HCT116 (cell line): ENCODE measurements around the gene TBC1D2B. TPM values are rescaled to one million over a fixed set of nuclear protein-coding genes. Genes with fewer than 3 reads are reported as not detected.

Source experiments
- ATAC-seq: fragments of 200-7000 bp; cut with Tn5 transposase; 2 replicates; pipeline ENCODE4 v1.9.1; 2020; ENCODE audit warnings: mild to moderate bottlenecking, moderate library complexity
- BruUV-seq: library from RNA; stranded (reverse); fragments of 400-500 nt; replicated peaks from 2 replicates; lab custom pipeline; 2021; lab: Mats Ljungman, UMichigan
- CTCF ChIA-PET: fragments of 300-600 bp; sonication (Branson Sonifier 250); formaldehyde crosslinking; loops from one replicate; lab custom pipeline; 2021; ENCODE audit warnings: antibody characterized with exemption; lab: Charles Lee
- POLR2A ChIA-PET: fragments of 300-600, 350-600 bp; sonication (Branson Sonifier 250); formaldehyde crosslinking; loops from one replicate; lab custom pipeline; 2021; ENCODE audit warnings: antibody characterized with exemption; lab: Charles Lee
- RAD21 ChIA-PET, 2 experiments: fragments of 300-600 bp; sonication (Branson Sonifier 250); formaldehyde crosslinking; loops; one replicate each; lab custom pipeline; 2023; ENCODE audit warnings: low total read pairs in 2 of 2; ENCODE audit not compliant: uncharacterized antibody in 2 of 2, unreplicated experiment in 2 of 2, low non-redundant PET in 1 of 2; lab: Charles Lee
- DNase-seq: peaks from one replicate; pipeline ENCODE4 v3.0.0-alpha.2; 2010; ENCODE audit warnings: low read depth, low spot score
- H2AFZ ChIP-seq: fragments of 200-600 bp; shearing (Covaris generic), sonication (generic); 2 replicates; pipeline ENCODE4 v1.6.1; 2017; ENCODE audit warnings: low read depth, mixed run types, mixed read lengths, antibody characterized with exemption, low read length; ENCODE audit not compliant: poor library complexity, severe bottlenecking
- H3K27ac ChIP-seq: 2 replicates; pipeline ENCODE4 v1.5.1; 2012; ENCODE audit warnings: low read depth, low read length
- H3K27me3 ChIP-seq: fragments of 200-600 bp; sonication (generic); 2 replicates; pipeline ENCODE4 v1.6.1; 2016; ENCODE audit warnings: mixed run types, low read length, mixed read lengths; ENCODE audit not compliant: insufficient read depth
- H3K36me3 ChIP-seq, 2 experiments: fragments of 200-500 bp in 1 of 2; fragments of 200-600 bp in 1 of 2; sonication (Bioruptor generic) in 1 of 2; sonication (generic) in 1 of 2; 2 replicates each; pipeline versions ENCODE4 v1.5.1 to v1.6.1; 2014 to 2016; ENCODE audit warnings: low read length in 2 of 2, inconsistent platforms in 1 of 2, mixed read lengths in 1 of 2, mixed run types in 1 of 2; ENCODE audit not compliant: insufficient read depth in 2 of 2, control insufficient read depth in 1 of 2
- H3K4me1 ChIP-seq, 2 experiments: fragments of 200-600 bp in 1 of 2; sonication (generic) in 1 of 2; 2 replicates each; pipeline versions ENCODE4 v1.5.1 to v1.6.1; 2012 to 2017; ENCODE audit warnings: low read length in 2 of 2, inconsistent platforms in 1 of 2, mild to moderate bottlenecking in 1 of 2, mixed read lengths in 1 of 2, mixed run types in 1 of 2, moderate library complexity in 1 of 2; ENCODE audit not compliant: insufficient read depth in 2 of 2, control insufficient read depth in 1 of 2
- H3K4me2 ChIP-seq: fragments of 200-600 bp; sonication (generic); 2 replicates; pipeline ENCODE4 v1.6.1; 2017; ENCODE audit warnings: mixed run types, low read length, mixed read lengths
- H3K4me3 ChIP-seq, 2 experiments: fragments of 200-600 bp in 1 of 2; sonication (generic) in 1 of 2; replicated peaks in 1 of 2; 2 replicates each; pipeline ENCODE4 v1.5.1; 2011 to 2016; ENCODE audit warnings: low read length in 2 of 2, control low read depth in 1 of 2, low read depth in 1 of 2, mild to moderate bottlenecking in 1 of 2, mixed read lengths in 1 of 2, mixed run types in 1 of 2
- H3K79me2 ChIP-seq: fragments of 200-600 bp; sonication (generic); 2 replicates; pipeline ENCODE4 v1.6.1; 2017; ENCODE audit warnings: mild to moderate bottlenecking, mixed run types, low read length, moderate library complexity, mixed read lengths; ENCODE audit not compliant: insufficient read depth
- H3K9ac ChIP-seq: fragments of 200-600 bp; sonication (generic); 2 replicates; pipeline ENCODE4 v1.6.1; 2016; ENCODE audit warnings: low read length, mixed read lengths
- H3K9me2 ChIP-seq: fragments of 200-600 bp; sonication (generic), shearing (Covaris generic); 2 replicates; pipeline ENCODE4 v1.6.1; 2017; ENCODE audit warnings: mixed run types, mild to moderate bottlenecking, moderate library complexity; ENCODE audit not compliant: insufficient read depth
- H3K9me3 ChIP-seq, 2 experiments: fragments of 200-500 bp in 1 of 2; fragments of 200-600 bp in 1 of 2; sonication (Bioruptor generic) in 1 of 2; sonication (generic) in 1 of 2; 2 replicates each; pipeline ENCODE4 v1.6.1; 2014 to 2017; ENCODE audit warnings: low read length in 2 of 2, mixed read lengths in 2 of 2, inconsistent platforms in 1 of 2, low read depth in 1 of 2, mild to moderate bottlenecking in 1 of 2, mixed run types in 1 of 2, moderate library complexity in 1 of 2; ENCODE audit not compliant: control insufficient read depth in 1 of 2, insufficient read depth in 1 of 2
- H4K20me1 ChIP-seq: fragments of 200-600 bp; sonication (generic), shearing (Covaris generic); 2 replicates; pipeline ENCODE4 v1.6.1; 2017; ENCODE audit warnings: mixed run types, mild to moderate bottlenecking, moderate library complexity; ENCODE audit not compliant: insufficient read depth
- CBX3 ChIP-seq: IDR thresholded peaks from 2 replicates; pipeline ENCODE4 v1.6.1; 2012; ENCODE audit warnings: low read depth
- CEBPB ChIP-seq: IDR thresholded peaks from 2 replicates; pipeline ENCODE4 v1.6.1; 2012; ENCODE audit warnings: low read depth
- EGR1 ChIP-seq: IDR thresholded peaks from 2 replicates; pipeline ENCODE4 v1.6.1; 2012; ENCODE audit warnings: low read depth
- ELF1 ChIP-seq: IDR thresholded peaks from 2 replicates; pipeline ENCODE4 v1.6.1; 2012; ENCODE audit warnings: low read depth, borderline replicate concordance
- EZH2phosphoT487 ChIP-seq: fragments of 200-600 bp; IDR thresholded peaks from 2 replicates; pipeline ENCODE4 v1.6.1; 2018; ENCODE audit warnings: antibody characterized with exemption, borderline replicate concordance
- FOSL1 ChIP-seq: IDR thresholded peaks from 2 replicates; pipeline ENCODE4 v1.6.1; 2012; ENCODE audit warnings: low read depth
- POLR2A ChIP-seq: IDR thresholded peaks from 2 replicates; pipeline ENCODE4 v1.7.0; 2011; ENCODE audit warnings: borderline replicate concordance; ENCODE audit not compliant: insufficient read depth, insufficient read length; ENCODE audit errors: extremely low read depth
- POLR2AphosphoS5 ChIP-seq: IDR thresholded peaks from 2 replicates; pipeline ENCODE4 v1.6.1; 2011; ENCODE audit warnings: mild to moderate bottlenecking, low read depth, low read length, moderate library complexity
- SIN3A ChIP-seq: IDR thresholded peaks from 2 replicates; pipeline ENCODE4 v1.6.1; 2012; ENCODE audit warnings: low read depth
- SRF ChIP-seq: IDR thresholded peaks from 2 replicates; pipeline ENCODE4 v1.6.1; 2012; ENCODE audit warnings: low read depth
- YY1 ChIP-seq: IDR thresholded peaks from 2 replicates; pipeline ENCODE4 v1.6.1; 2011; ENCODE audit warnings: low read length, low read depth, moderate library complexity, mild to moderate bottlenecking; ENCODE audit not compliant: insufficient replicate concordance; ENCODE audit errors: extremely low read depth
- ZBTB33 ChIP-seq: IDR thresholded peaks from 2 replicates; pipeline ENCODE4 v1.6.1; 2011; ENCODE audit warnings: mild to moderate bottlenecking, low read length, moderate library complexity; ENCODE audit not compliant: insufficient replicate concordance; ENCODE audit errors: extremely low read depth
- ZFX ChIP-seq: fragments of 450-650 bp; IDR thresholded peaks from 2 replicates; pipeline ENCODE4 v1.6.1; 2017
- ZNF274 ChIP-seq: fragments of 200-500 bp; sonication (Bioruptor generic); IDR thresholded peaks from 2 replicates; pipeline ENCODE4 v1.6.1; 2014; ENCODE audit warnings: mild to moderate bottlenecking, low read depth, low read length, inconsistent platforms
- intact Hi-C: fragments of 100-400 bp; cut with micrococcal nuclease; formaldehyde crosslinking; loops from 2 replicates; pipeline ENCODE4 v1.10.0; 2022
- total RNA-seq: library from RNA; stranded (reverse); gene quantifications from one replicate; pipeline ENCODE4 v1.2.1, GENCODE V29; 2021; ENCODE audit not compliant: unreplicated experiment
- TF ChIP-seq, protein P1 (sequence below): IDR thresholded peaks from 2 replicates; pipeline ENCODE4 v1.6.1; 2012

Gene TBC1D2B
- total RNA-seq, 1 experiment from 2014 or later: 16.6 TPM

DNA sequence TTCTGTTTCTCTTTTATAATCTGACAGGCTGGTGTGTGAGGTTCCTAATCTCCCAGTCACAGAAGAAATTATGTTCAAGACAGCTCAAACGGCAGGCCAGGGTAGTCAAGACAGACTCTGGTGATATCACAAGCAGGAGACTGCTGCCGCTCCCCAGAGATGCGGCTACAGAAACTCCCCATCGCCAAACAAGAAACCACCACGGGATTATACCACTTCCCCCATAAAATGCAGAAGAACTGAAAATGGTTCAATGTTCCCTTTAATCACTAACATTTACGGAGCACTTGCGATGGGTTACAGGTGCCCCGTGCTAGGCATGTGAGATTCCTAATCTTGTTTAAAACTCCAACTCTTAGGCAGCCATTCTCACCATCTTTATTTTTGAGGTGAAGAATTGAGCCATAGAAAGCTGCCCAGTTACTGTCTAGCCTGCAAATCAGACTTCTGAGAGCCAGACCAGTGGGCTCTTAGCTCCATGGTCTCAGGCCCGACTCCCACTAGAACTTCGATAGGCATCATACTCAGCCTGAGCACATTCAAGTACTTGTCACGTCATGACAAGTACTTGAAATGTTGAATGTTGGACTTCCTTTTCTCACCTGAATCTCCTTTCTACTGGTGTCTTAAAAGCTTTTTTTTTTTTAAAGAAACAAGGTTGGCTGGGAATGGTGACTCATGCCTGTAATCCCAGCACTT is 58.4 kb downstream of the TBC1D2B start:
- Histone ChIP-seq H3K79me2 (no peaks in the 10 kb centered on the region), H3K9me3 (no peaks in the 10 kb centered on the region), H3K9ac (no peak overlapping the region), H3K9me2 (no peaks in the 10 kb centered on the region), H4K20me1 (no peaks in the 10 kb centered on the region), H3K4me2 (no peak overlapping the region), H3K4me1 (no peaks in the 10 kb centered on the region), H2AFZ (no peak overlapping the region), H3K36me3 (peaks cover 3 to 10% of the 10 kb centered on the region in 2 experiments; a peak in 1 of 4 replicates), H3K27ac (no peak overlapping the region), H3K4me3 (no peak overlapping the region), H3K27me3 (no peaks in the 10 kb centered on the region)
- ATAC-seq: no peak
- no TSS peak for BruUV-seq
- POLR2A ChIA-PET: no interaction called here
- DNase-seq: no peak
- RAD21 ChIA-PET: no interaction called here
- CTCF ChIA-PET: interaction anchor here (1.4 kb wide), 1 partner anchor 89 kb away, joined by 3 read pairs; no protein-coding TSS in a partner anchor
- TF ChIP-seq ZFX (no peak), ZNF274 (no peak), ELF1 (no peak), YY1 (no peak), EZH2phosphoT487 (no peak), FOSL1 (no peak), POLR2AphosphoS5 (no peak), EGR1 (no peak), CBX3 (no peak), SRF (no peak), SIN3A (no peak), ZBTB33 (no peak), CEBPB (no peak), POLR2A (no peak)
- TF ChIP-seq, protein P1, sequence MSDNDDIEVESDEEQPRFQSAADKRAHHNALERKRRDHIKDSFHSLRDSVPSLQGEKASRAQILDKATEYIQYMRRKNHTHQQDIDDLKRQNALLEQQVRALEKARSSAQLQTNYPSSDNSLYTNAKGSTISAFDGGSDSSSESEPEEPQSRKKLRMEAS: no peak
- TF ChIP-seq, all 23 proteins: peak for 0
- intact Hi-C loops: no loop called here
